ENCODE measurements around the gene TMEM79. TPM values are rescaled to one million over a fixed set of nuclear protein-coding genes. Genes with fewer than 3 reads are reported as not detected.
A peak's percentile ranks its signal among the peaks of the same experiment; 100 is the strongest.

Gene TMEM79
- total and polyA plus RNA-seq, 2 experiments from 2014 or later, result 3.4 to 8.5 TPM

DNA sequence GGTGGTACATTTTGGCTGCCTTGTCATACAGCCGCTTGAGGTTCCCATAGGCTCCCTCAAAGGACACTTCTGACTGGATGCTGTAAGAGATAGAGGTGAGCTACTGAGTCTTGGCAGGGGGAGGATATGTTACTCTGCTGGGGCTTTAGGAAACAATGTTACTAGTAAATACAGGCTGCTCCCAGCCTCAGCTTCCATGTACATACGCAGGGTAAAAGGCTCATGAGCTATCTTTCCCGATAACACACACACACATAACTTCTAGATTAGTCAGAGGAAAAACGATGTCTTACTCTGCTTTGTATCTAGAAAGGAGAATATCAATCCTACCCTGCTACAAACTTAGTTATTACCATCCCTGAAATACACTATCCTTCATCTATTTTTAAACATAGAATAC is 15.8 kb upstream of the TMEM79 start:
- Histone ChIP-seq H3K9me2 (replicated peaks; ENCODE audit: insufficient read depth) (no peaks in the 10 kb centered on the region), H3K4me3 (no peak overlapping the region), H3K36me3 (replicated peaks; ENCODE audit: insufficient read depth, low read depth) (no peaks in the 10 kb centered on the region), H4K20me1 (ENCODE audit: insufficient read depth, poor library complexity, severe bottlenecking) (no peaks in the 10 kb centered on the region), H2AFZ (no peak overlapping the region), H3K79me2 (no peaks in the 10 kb centered on the region), H3K4me2 (no peak overlapping the region), H3K9me3 (ENCODE audit: low read depth) (no peaks in the 10 kb centered on the region), H3K27me3 (no peaks in the 10 kb centered on the region), H3K27ac (no peak overlapping the region), H3K4me1 (ENCODE audit: insufficient read depth) (no peaks in the 10 kb centered on the region)
- no peak for DNase-seq (ENCODE audit: low spot score)
- WGBS (ENCODE audit: low lambda C conversion rate, missing lambda C conversion rate), result 86% methylated on average over 4 of the region's 4 CpGs
- TF ChIP-seq EZH2 (IDR thresholded peaks at IDR 0.05; ENCODE audit: borderline replicate concordance) (no peak), EZH2phosphoT487 (IDR thresholded peaks at IDR 0.05; ENCODE audit: low read depth, severe bottlenecking, unreplicated experiment) (no peak)
- TF ChIP-seq, protein P1, sequence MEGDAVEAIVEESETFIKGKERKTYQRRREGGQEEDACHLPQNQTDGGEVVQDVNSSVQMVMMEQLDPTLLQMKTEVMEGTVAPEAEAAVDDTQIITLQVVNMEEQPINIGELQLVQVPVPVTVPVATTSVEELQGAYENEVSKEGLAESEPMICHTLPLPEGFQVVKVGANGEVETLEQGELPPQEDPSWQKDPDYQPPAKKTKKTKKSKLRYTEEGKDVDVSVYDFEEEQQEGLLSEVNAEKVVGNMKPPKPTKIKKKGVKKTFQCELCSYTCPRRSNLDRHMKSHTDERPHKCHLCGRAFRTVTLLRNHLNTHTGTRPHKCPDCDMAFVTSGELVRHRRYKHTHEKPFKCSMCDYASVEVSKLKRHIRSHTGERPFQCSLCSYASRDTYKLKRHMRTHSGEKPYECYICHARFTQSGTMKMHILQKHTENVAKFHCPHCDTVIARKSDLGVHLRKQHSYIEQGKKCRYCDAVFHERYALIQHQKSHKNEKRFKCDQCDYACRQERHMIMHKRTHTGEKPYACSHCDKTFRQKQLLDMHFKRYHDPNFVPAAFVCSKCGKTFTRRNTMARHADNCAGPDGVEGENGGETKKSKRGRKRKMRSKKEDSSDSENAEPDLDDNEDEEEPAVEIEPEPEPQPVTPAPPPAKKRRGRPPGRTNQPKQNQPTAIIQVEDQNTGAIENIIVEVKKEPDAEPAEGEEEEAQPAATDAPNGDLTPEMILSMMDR (IDR thresholded peaks at IDR 0.05; ENCODE audit: poor library complexity), result no peak

DNA sequence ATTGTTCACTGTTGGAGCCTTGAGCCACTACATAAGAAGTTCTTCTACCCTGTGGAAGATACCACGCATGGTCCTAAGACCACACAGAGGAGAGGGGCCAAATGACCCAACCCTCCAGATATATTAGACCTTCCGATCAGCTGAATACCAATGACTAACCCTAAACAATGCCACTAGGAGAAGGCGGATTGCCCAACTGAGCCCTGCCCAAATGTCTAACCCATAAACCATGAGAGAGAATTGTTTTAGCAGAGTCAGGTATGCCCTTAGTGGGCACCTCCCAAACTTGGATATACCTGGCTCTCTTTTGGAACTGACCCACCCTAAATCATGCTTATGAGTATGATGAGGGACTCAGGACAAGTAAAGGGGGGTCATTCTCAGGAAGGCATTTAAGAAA is 13.8 kb upstream of the TMEM79 start:
- TF ChIP-seq, protein P1 (IDR thresholded peaks at IDR 0.05; ENCODE audit: poor library complexity), result no peak
- TF ChIP-seq EZH2 (IDR thresholded peaks at IDR 0.05; ENCODE audit: borderline replicate concordance) (no peak), EZH2phosphoT487 (IDR thresholded peaks at IDR 0.05; ENCODE audit: low read depth, severe bottlenecking, unreplicated experiment) (no peak)
- Histone ChIP-seq H3K9me3 (ENCODE audit: low read depth) (no peaks in the 10 kb centered on the region), H2AFZ (no peak overlapping the region), H4K20me1 (ENCODE audit: insufficient read depth, poor library complexity, severe bottlenecking) (no peaks in the 10 kb centered on the region), H3K4me1 (ENCODE audit: insufficient read depth) (no peaks in the 10 kb centered on the region), H3K4me3 (no peak overlapping the region), H3K27me3 (no peaks in the 10 kb centered on the region), H3K4me2 (no peak overlapping the region), H3K36me3 (replicated peaks; ENCODE audit: insufficient read depth, low read depth) (no peaks in the 10 kb centered on the region), H3K79me2 (peaks cover 2% of the 10 kb centered on the region), H3K9me2 (replicated peaks; ENCODE audit: insufficient read depth) (no peaks in the 10 kb centered on the region), H3K27ac (no peak overlapping the region)
- DNase-seq (ENCODE audit: low spot score), result no peak
- WGBS (ENCODE audit: low lambda C conversion rate, missing lambda C conversion rate), result 98% methylated on average over 3 of the region's 3 CpGs

DNA sequence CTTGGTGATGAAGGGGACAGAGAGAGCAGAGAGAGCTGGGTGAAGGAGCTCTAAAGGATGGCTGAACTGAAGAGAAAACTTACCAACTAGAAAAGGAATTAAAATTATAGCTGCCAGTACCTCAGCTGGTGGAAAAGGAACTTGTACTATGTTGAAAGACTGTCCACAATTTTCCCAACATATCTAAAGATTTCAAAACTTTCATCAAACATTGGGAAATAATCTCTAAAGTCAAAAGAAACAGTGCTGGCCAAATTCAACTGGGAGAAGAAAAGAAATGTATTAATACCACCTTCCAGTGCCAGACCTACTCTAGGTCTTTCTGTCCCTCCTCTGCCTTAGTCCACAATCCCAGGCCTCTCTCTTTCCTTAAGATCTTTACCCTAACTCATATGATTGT is 7.6 kb upstream of the TMEM79 start:
- Histone ChIP-seq H3K4me3 (no peak overlapping the region), H3K27me3 (no peaks in the 10 kb centered on the region), H3K79me2 (peaks cover 35% of the 10 kb centered on the region), H3K9me2 (replicated peaks; ENCODE audit: insufficient read depth) (no peaks in the 10 kb centered on the region), H3K4me1 (ENCODE audit: insufficient read depth) (peaks cover 8% of the 10 kb centered on the region), H3K27ac (no peak overlapping the region), H2AFZ (no peak overlapping the region), H4K20me1 (ENCODE audit: insufficient read depth, poor library complexity, severe bottlenecking) (peaks cover 21% of the 10 kb centered on the region), H3K4me2 (no peak overlapping the region), H3K9me3 (ENCODE audit: low read depth) (no peaks in the 10 kb centered on the region), H3K36me3 (replicated peaks; ENCODE audit: insufficient read depth, low read depth) (peaks cover 7% of the 10 kb centered on the region)
- DNase-seq (ENCODE audit: low spot score), result no peak
- TF ChIP-seq EZH2phosphoT487 (IDR thresholded peaks at IDR 0.05; ENCODE audit: low read depth, severe bottlenecking, unreplicated experiment) (no peak), EZH2 (IDR thresholded peaks at IDR 0.05; ENCODE audit: borderline replicate concordance) (no peak)
- TF ChIP-seq, protein P1 (IDR thresholded peaks at IDR 0.05; ENCODE audit: poor library complexity), result no peak

DNA sequence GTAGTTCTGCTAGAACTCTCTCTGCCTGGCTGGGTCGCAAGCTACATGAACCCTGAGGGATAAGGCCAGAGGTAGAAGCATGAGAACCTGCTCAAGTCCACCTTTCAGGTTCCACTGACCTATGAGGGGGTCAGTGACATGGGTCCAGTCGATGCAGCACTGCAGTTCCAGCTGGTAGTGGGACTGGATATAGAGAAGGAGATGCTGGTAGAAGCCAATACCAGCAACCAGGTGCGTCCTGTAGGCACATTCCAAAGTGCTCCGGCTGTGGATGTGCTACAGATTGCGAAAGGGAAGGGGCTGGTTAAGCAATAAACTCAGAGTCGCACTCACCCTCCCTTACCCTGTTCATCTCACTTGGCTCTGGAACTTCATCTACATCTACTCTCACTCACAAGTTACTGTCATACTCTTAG is 7.2 kb upstream of the TMEM79 start:
- Histone ChIP-seq H3K27ac (no peak overlapping the region), H3K4me2 (no peak overlapping the region), H3K4me3 (no peak overlapping the region), H3K36me3 (replicated peaks; ENCODE audit: insufficient read depth, low read depth) (peaks cover 7% of the 10 kb centered on the region), H2AFZ (no peak overlapping the region), H4K20me1 (ENCODE audit: insufficient read depth, poor library complexity, severe bottlenecking) (peaks cover 21% of the 10 kb centered on the region), H3K27me3 (no peaks in the 10 kb centered on the region), H3K9me2 (replicated peaks; ENCODE audit: insufficient read depth) (no peaks in the 10 kb centered on the region), H3K4me1 (ENCODE audit: insufficient read depth) (peaks cover 9% of the 10 kb centered on the region), H3K79me2 (peaks cover 40% of the 10 kb centered on the region), H3K9me3 (ENCODE audit: low read depth) (no peaks in the 10 kb centered on the region)
- no peak for TF ChIP-seq EZH2phosphoT487 (IDR thresholded peaks at IDR 0.05; ENCODE audit: low read depth, severe bottlenecking, unreplicated experiment)
- no peak for TF ChIP-seq EZH2 (IDR thresholded peaks at IDR 0.05; ENCODE audit: borderline replicate concordance)
- TF ChIP-seq, protein P1 (IDR thresholded peaks at IDR 0.05; ENCODE audit: poor library complexity), result no peak
- 77% methylated on average over 6 of the region's 6 CpGs for WGBS (ENCODE audit: low lambda C conversion rate, missing lambda C conversion rate)
- peak; percentile 34 for DNase-seq (ENCODE audit: low spot score)

Data from hepatocyte (in vitro differentiated cells).